Subcutaneous adipose tissue (tissue), 4 donors: ENCODE measurements around the gene PITPNB. TPM values are rescaled to one million over a fixed set of nuclear protein-coding genes. Genes with fewer than 3 reads are reported as not detected.

Experiments used
- CTCF ChIP-seq: fragments of 450-650 bp; IDR thresholded peaks from one replicate; pipeline ENCODE4 v1.5.1; 2016; ENCODE audit warnings: low read depth, mild to moderate bottlenecking, control low read depth, antibody characterized with exemption, moderate library complexity
- total RNA-seq, 4 donors: library from RNA; depleted of rRNA; stranded (reverse); fragments of >200 nt; gene quantifications; one replicate each; pipeline ENCODE4 v1.1.0, GENCODE V29; 2016

PITPNB gene
- total RNA-seq, 4 donors from 2014 or later = 43.5 to 89.3 (median 46.5) TPM

DNA sequence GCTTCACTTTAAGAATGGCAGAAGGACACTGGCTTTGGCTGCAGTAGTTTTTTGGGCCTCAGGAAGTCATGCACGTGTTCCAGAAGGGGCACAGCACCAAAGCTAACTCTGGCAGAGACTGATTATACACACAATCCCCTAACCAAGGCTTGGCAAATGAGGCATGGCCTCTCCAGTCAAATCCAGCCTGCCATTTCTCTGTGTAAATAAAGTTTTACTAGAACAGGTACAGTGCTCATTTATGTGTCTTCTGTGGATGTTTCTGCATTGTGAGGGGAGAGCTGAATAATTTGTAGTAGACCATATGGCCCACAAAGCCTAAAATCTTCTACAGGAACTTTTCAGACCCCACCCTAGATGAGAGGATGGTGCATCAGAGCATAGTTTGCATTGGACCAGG is 71.1 kb downstream of the PITPNB start:
- no peak for TF ChIP-seq CTCF

GRCh38 chr22:27846910-27847309 is 72.1 kb downstream of the PITPNB start:
- TF ChIP-seq CTCF = no peak

- TF ChIP-seq CTCF = no peak
These were observed 72.8 kb downstream of the PITPNB start for GRCh38 chr22:27846248-27846757.

GRCh38 chr22:27845644-27846043 is 73.4 kb downstream of the PITPNB start:
- no peak for TF ChIP-seq CTCF

- no peak for TF ChIP-seq CTCF
These were observed 74.1 kb downstream of the PITPNB start for GRCh38 chr22:27844656-27845591.

GRCh38 chr22:27844256-27844655 is 74.8 kb downstream of the PITPNB start:
- no peak for TF ChIP-seq CTCF

- no peak for TF ChIP-seq CTCF
These were observed 75.6 kb downstream of the PITPNB start for GRCh38 chr22:27843441-27843840.
